AG04450 (cell line): ENCODE results near the gene NUCB1. TPM values are rescaled to one million over a fixed set of nuclear protein-coding genes. Genes with fewer than 3 reads are reported as not detected.
"Not testable (repeated sequence)": the region's sequence is repeated elsewhere in the genome, so short reads cannot be mapped to it uniquely, and the experiment has no call there.

Source experiments
- CTCF ChIA-PET: fragments of 300-600, 350-600 bp; formaldehyde crosslinking; extraction: SDS; loops from one replicate; lab custom pipeline; 2022; ENCODE audit warnings: antibody characterized with exemption, inconsistent platforms; lab: Charles Lee
- POLR2A ChIA-PET: fragments of 350-600 bp; formaldehyde crosslinking; extraction: SDS; loops from one replicate; lab custom pipeline; 2021; ENCODE audit warnings: antibody characterized with exemption, inconsistent platforms; lab: Yijun Ruan, JAX
- DNase-seq: peaks from one replicate; pipeline ENCODE4 v3.0.0-alpha.2; 2011; ENCODE audit warnings: low read depth, low spot score
- H3K27ac ChIP-seq: one replicate; pipeline ENCODE4 v1.5.1; 2012; ENCODE audit warnings: low read depth, low read length, control low read depth
- H3K27me3 ChIP-seq: one replicate; pipeline ENCODE4 v1.6.0; 2012; ENCODE audit warnings: low read length; ENCODE audit not compliant: control insufficient read depth, insufficient read depth
- H3K4me3 ChIP-seq: 2 replicates; pipeline ENCODE4 v1.5.1; 2011; ENCODE audit warnings: mild to moderate bottlenecking, low read depth, low read length, control low read depth
- H3K9me3 ChIP-seq: 2 replicates; pipeline ENCODE4 v1.5.1; 2012; ENCODE audit warnings: low read length; ENCODE audit not compliant: control insufficient read depth, insufficient read depth
- CTCF ChIP-seq: IDR thresholded peaks from 2 replicates; pipeline ENCODE4 v1.5.1; 2011; ENCODE audit warnings: low read depth, low read length, control low read depth, inconsistent platforms
- polyA plus RNA-seq: library from polyadenylated mRNA; depleted of rRNA; stranded (reverse); fragments of >200 nt; gene quantifications from 2 replicates; pipeline ENCODE4 v1.2.3, GENCODE V29; 2011

Gene NUCB1
- polyA plus RNA-seq, 1 experiment, result 123 TPM

GRCh38 chr19:48914181-48914580 is 14.1 kb downstream of the NUCB1 start:
- H3K4me3 ChIP-seq, result no peak overlapping the region
- no peak for DNase-seq
- H3K27me3 ChIP-seq, result no peaks in the 10 kb centered on the region
- TF ChIP-seq CTCF, result no peak
- POLR2A ChIA-PET, result interaction anchor here (1.1 kb wide), 1 partner anchor 42 kb away, joined by 4 read pairs; the partner anchor contains the start of gene PPP1R15A
- no peak overlapping the region for H3K27ac ChIP-seq
- no peaks in the 10 kb centered on the region for H3K9me3 ChIP-seq
- CTCF ChIA-PET, result no interaction called here

- DNase-seq, result no peak
- no peaks in the 10 kb centered on the region for H3K27me3 ChIP-seq
- ChIA-PET CTCF (no interaction called here), POLR2A (interaction anchor here (1.2 kb wide), 1 partner anchor 44 kb away, joined by 3 read pairs; the partner anchor contains the start of gene PPP1R15A)
- no peak overlapping the region for H3K27ac ChIP-seq
- H3K9me3 ChIP-seq, result no peaks in the 10 kb centered on the region
- no peak for TF ChIP-seq CTCF
- no peak overlapping the region for H3K4me3 ChIP-seq
Observed at GRCh38 chr19:48915757-48916156, 15.6 kb downstream of the NUCB1 start.

- no peak for DNase-seq
- Histone ChIP-seq H3K9me3 (no peaks in the 10 kb centered on the region), H3K27me3 (no peaks in the 10 kb centered on the region), H3K4me3 (no peak overlapping the region), H3K27ac (no peak overlapping the region)
- ChIA-PET POLR2A (interaction anchor here (1.0 to 1.1 kb wide), 2 partner anchors 48 to 51 kb away, joined by 3 to 4 read pairs; partner anchors contain the start of gene FTL), CTCF (interaction anchor here (0.7 kb wide), 1 partner anchor 198 kb away, joined by 3 read pairs; no protein-coding TSS in a partner anchor)
- no peak for TF ChIP-seq CTCF
Observed at GRCh38 chr19:48918071-48918470, 18.0 kb downstream of the NUCB1 start.

GRCh38 chr19:48918801-48919247 is 18.7 kb downstream of the NUCB1 start:
- no peak overlapping the region for H3K4me3 ChIP-seq
- no peak for DNase-seq
- H3K27me3 ChIP-seq, result no peaks in the 10 kb centered on the region
- no peak for TF ChIP-seq CTCF
- ChIA-PET CTCF (no interaction called here), POLR2A (interaction anchor here (0.6 to 1.5 kb wide), 4 partner anchors 40 to 50 kb away, joined by 3 to 4 read pairs (median 3); partner anchors contain the start of genes FTL and PPP1R15A)
- no peaks in the 10 kb centered on the region for H3K9me3 ChIP-seq
- no peak overlapping the region for H3K27ac ChIP-seq

GRCh38 chr19:48919271-48919670 is 19.2 kb downstream of the NUCB1 start:
- CTCF ChIA-PET, H3K27me3 ChIP-seq, H3K4me3 ChIP-seq, H3K27ac ChIP-seq, H3K9me3 ChIP-seq, DNase-seq: not testable (repeated sequence)
- POLR2A ChIA-PET, result interaction anchor here (0.6 to 1.5 kb wide), 5 partner anchors 41 to 49 kb away, joined by 3 to 4 read pairs (median 3); partner anchors contain the start of genes FTL and PPP1R15A
